HepG2 (cell line): ENCODE measurements around the gene RALBP1.

Experiments used
- CBX1 ChIP-seq: IDR thresholded peaks from one replicate; pipeline ENCODE4 v1.6.1; 2016; ENCODE audit warnings: antibody characterized with exemption, low read depth
- CTCF ChIP-seq: sonication (generic); formaldehyde crosslinking; IDR thresholded peaks from 2 replicates; pipeline ENCODE4 v1.5.0; 2020; ENCODE audit warnings: mild to moderate bottlenecking, missing genetic modification reagents, moderate library complexity
- KDM2A ChIP-seq: sonication (generic); formaldehyde crosslinking; IDR thresholded peaks from 2 replicates; pipeline ENCODE4 v1.4.0; 2020; ENCODE audit warnings: low read depth, missing genetic modification reagents, borderline replicate concordance
- KLF16 ChIP-seq, 2 experiments: sonication (generic) in 1 of 2; formaldehyde crosslinking in 1 of 2; IDR thresholded peaks; 2 replicates each; pipeline versions ENCODE4 v1.6.1 to v1.8.0; 2016 to 2023; ENCODE audit warnings: missing genetic modification reagents in 2 of 2, missing compliant biosample characterization in 1 of 2
- NFYB ChIP-seq: sonication (generic); formaldehyde crosslinking; IDR thresholded peaks from 2 replicates; pipeline ENCODE4 v1.4.0; 2020; ENCODE audit warnings: missing genetic modification reagents
- POLR2A ChIP-seq, 2 experiments: IDR thresholded peaks; 2 replicates each; pipeline ENCODE4 v1.6.1; 2011; ENCODE audit warnings: low read depth in 2 of 2, low read length in 2 of 2, mild to moderate bottlenecking in 1 of 2, moderate library complexity in 1 of 2; ENCODE audit not compliant: insufficient read depth in 1 of 2

- TF ChIP-seq CTCF (CRISPR knock-in tag), result no peak
- TF ChIP-seq POLR2A (IDR thresholded peaks at IDR 0.05; ENCODE audit: insufficient read depth in 1 of 2, low read depth in 2 of 2, low read length in 2 of 2), result no peak
- TF ChIP-seq KDM2A (CRISPR knock-in tag), result no peak
- no peak for TF ChIP-seq KLF16 (CRISPR knock-in tag; IDR thresholded peaks at IDR 0.05)
- no peak for TF ChIP-seq NFYB (CRISPR knock-in tag)
- TF ChIP-seq CBX1, result no peak
Measured at GRCh38 chr18:9571546-9571945, 96.2 kb downstream of the RALBP1 start.
